Peyer's patch (tissue), 4 donors: ENCODE measurements around the gene FGFR2. TPM values are rescaled to one million over a fixed set of nuclear protein-coding genes. Genes with fewer than 3 reads are reported as not detected.

Experiments
- DNase-seq, 3 donors: peaks; one replicate each; pipeline ENCODE4 v3.0.0-alpha.2; 2017 to 2019
- H3K27ac ChIP-seq, 4 donors: fragments of 200-600 bp; sonication (generic); one replicate each; pipeline ENCODE4 v1.5.1; 2016 to 2019
- H3K27me3 ChIP-seq, 2 donors: fragments of 200-600 bp; sonication (generic); one replicate each; pipeline ENCODE4 v1.5.1; 2019
- H3K36me3 ChIP-seq, 3 donors: fragments of 200-600 bp; sonication (generic); one replicate each; pipeline ENCODE4 v1.5.1; 2016 to 2019
- H3K4me1 ChIP-seq, 4 donors: fragments of 200-600 bp; sonication (generic); one replicate each; pipeline ENCODE4 v1.5.1; 2016 to 2019
- H3K4me3 ChIP-seq, 4 donors: fragments of 200-600 bp; sonication (generic); 1 replicate in 3 of 4; 2 replicates in 1 of 4; pipeline ENCODE4 v1.5.1; 2016 to 2019; ENCODE audit warnings: mild to moderate bottlenecking in 1 of 4
- H3K9me3 ChIP-seq, 4 donors: fragments of 200-600 bp; sonication (generic); one replicate each; pipeline ENCODE4 v1.5.1; 2016 to 2019; ENCODE audit warnings: mild to moderate bottlenecking in 1 of 4
- POLR2A ChIP-seq, 2 donors: fragments of 450-650 bp; IDR thresholded peaks; one replicate each; pipeline ENCODE4 v1.5.1; 2017; ENCODE audit warnings: antibody characterized with exemption in 2 of 2, mild to moderate bottlenecking in 2 of 2, moderate library complexity in 2 of 2
- total RNA-seq, 4 donors: library from RNA; depleted of rRNA; stranded (reverse); fragments of >200 nt; gene quantifications; one replicate each; pipeline ENCODE4 v1.1.0, GENCODE V29; 2016
- TF ChIP-seq, protein P1 (sequence below), 6 experiments: fragments of 450-650 bp in 4 of 6; fragments of 200-600 bp in 2 of 6; sonication (generic) in 1 of 6; IDR thresholded peaks; one replicate each; pipeline ENCODE4 v1.5.1; 2017 to 2019; ENCODE audit warnings: antibody characterized with exemption in 6 of 6, mild to moderate bottlenecking in 3 of 6, moderate library complexity in 1 of 6

The FGFR2 gene
- total RNA-seq, 4 donors from 2014 or later = 12.9 to 22.9 (median 19.9) TPM

DNA sequence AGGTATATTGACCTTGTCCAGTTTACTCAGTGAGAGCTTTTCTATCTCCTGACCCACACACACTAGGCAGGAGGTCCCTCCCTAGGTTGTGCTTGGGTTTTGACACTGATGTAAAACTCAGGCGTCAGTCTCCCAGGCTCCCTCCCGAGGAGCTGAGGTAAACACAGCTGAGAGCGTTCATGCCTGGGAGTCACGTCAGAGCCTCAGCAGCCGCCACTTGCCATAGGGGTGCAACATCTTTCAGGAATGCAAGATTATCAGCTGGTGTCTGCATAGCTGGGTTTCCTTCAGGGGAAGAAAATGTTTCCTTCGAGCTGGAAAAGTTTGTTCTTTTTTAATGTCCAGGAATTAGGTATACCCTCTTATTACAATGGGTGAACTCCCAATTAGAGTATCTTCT, 70.6 kb downstream of the FGFR2 start:
- Histone ChIP-seq H3K4me3 (no peak overlapping the region), H3K9me3 (no peaks in the 10 kb centered on the region), H3K4me1 (peaks cover 0 to 25% (median 0%) of the 10 kb centered on the region in 4 donors), H3K27me3 (no peaks in the 10 kb centered on the region), H3K36me3 (no peaks in the 10 kb centered on the region), H3K27ac (peak overlapping the region in 1 of 4 donors; percentile 49)
- no peak for DNase-seq
- no peak for TF ChIP-seq POLR2A (IDR thresholded peaks at IDR 0.05)
- TF ChIP-seq, protein P1, sequence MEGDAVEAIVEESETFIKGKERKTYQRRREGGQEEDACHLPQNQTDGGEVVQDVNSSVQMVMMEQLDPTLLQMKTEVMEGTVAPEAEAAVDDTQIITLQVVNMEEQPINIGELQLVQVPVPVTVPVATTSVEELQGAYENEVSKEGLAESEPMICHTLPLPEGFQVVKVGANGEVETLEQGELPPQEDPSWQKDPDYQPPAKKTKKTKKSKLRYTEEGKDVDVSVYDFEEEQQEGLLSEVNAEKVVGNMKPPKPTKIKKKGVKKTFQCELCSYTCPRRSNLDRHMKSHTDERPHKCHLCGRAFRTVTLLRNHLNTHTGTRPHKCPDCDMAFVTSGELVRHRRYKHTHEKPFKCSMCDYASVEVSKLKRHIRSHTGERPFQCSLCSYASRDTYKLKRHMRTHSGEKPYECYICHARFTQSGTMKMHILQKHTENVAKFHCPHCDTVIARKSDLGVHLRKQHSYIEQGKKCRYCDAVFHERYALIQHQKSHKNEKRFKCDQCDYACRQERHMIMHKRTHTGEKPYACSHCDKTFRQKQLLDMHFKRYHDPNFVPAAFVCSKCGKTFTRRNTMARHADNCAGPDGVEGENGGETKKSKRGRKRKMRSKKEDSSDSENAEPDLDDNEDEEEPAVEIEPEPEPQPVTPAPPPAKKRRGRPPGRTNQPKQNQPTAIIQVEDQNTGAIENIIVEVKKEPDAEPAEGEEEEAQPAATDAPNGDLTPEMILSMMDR (IDR thresholded peaks at IDR 0.05) = no peak

DNA sequence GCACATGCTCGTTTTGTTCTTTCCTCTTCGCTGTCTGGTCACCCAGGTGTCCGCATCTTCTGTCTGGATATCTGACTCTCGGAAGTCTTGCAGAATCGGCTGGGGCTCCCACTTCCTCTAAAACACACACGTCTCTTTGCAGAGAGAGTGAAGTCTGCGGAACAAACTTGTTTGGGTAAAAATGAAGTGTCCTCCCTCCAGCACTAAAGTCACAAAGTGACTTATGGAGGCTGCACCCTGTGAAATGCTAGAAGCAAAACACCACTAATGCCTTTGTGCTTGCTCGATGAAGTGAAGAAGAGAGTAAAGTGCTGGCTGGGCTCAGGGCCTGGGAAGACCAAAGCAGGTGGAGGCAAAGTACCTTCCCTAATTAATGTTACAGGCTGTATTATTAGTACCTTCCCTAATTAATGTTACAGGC, 71.4 kb downstream of the FGFR2 start:
- Histone ChIP-seq H3K27ac (peak overlapping the region in 1 of 4 donors; percentile 21), H3K27me3 (no peaks in the 10 kb centered on the region), H3K4me3 (no peak overlapping the region), H3K4me1 (peaks cover 0 to 25% (median 0%) of the 10 kb centered on the region in 4 donors), H3K9me3 (no peaks in the 10 kb centered on the region), H3K36me3 (no peaks in the 10 kb centered on the region)
- no peak for DNase-seq
- TF ChIP-seq POLR2A (IDR thresholded peaks at IDR 0.05) = no peak
- TF ChIP-seq, protein P1 (IDR thresholded peaks at IDR 0.05) = no peak

DNA sequence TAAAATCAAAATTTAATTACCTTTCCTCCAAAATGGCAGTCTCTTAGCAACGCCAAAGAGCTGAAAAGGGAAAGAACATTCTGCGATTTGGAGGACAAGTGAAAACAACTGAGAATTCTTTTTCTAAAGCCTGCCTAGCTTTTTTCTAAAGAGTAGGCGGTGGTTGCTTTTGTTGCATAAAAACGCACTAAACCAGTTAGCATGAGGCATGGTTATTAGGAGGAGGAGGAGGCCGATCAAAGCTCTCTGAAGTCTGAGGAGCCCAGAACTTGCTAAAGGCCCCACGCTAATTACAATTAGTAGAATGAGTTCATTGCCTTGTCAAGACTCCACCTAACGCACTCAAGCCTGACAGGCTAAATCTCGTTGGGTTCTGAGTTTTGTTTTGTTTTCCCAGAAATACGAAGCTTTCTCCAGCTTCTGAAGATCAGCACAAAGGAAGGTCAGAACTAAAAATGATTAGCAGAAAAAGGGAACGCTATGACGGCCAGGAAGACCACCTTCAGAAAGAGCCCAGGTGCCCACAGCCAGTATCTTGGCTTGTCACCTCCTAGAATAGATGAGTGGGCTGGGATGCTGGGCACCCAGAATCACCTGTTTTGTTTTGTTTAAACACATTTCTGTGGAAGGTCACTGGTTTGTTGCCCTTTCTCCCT, 72.0 kb downstream of the FGFR2 start:
- Histone ChIP-seq H3K27ac (peak overlapping the region in 1 of 4 donors; percentile 29), H3K27me3 (no peaks in the 10 kb centered on the region), H3K4me1 (peaks cover 0 to 25% (median 0%) of the 10 kb centered on the region in 4 donors), H3K36me3 (no peaks in the 10 kb centered on the region), H3K9me3 (no peaks in the 10 kb centered on the region), H3K4me3 (no peak overlapping the region)
- TF ChIP-seq, protein P1 (IDR thresholded peaks at IDR 0.05) = no peak
- no peak for DNase-seq

DNA sequence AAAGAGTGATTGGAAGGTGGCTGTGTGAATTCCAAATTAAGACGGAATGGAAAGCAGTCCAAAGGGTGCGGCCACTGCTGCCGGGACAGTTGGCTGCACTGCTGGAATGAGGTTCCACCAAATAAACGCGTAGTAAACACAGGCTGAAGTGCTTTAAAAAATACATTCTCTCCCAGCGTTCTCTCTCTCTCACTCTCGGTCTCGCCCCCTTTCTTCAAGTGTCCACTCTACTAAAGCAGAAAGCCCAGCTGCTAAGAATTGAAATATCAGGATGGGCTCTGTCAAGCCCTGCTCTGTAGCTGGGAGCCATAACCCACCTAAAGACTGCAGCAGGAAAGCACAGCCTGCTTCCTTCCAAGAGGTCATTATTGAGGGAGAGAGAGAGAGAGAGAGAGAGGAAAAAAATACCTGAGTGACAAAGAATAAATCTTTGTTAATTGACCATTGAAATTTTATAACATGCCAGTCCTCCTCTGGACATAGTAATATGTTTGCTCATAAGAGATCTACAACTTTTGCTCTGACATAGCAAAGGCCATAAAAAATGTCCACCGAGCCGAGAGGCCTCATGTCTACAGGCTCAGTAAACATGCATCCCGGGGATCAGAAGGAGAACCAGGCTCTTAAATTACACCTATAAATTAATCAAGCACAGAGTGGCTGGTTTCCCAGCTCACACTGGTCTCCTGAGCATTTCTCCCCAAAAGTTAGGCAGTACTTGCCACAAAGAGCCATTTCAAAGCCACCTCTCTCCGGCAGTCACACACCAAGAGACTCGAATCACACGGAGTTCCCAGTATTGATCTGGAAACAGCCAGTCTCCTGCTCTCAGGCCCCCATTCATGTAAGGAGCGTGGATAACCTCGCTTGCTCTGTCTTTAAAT, 72.8 kb downstream of the FGFR2 start:
- Histone ChIP-seq H3K27ac (peak overlapping the region in 1 of 4 donors; percentile 29), H3K36me3 (no peaks in the 10 kb centered on the region), H3K4me3 (no peak overlapping the region), H3K9me3 (no peaks in the 10 kb centered on the region), H3K27me3 (no peaks in the 10 kb centered on the region), H3K4me1 (peaks cover 0 to 25% (median 0%) of the 10 kb centered on the region in 4 donors)
- DNase-seq = no peak
- TF ChIP-seq, protein P1 (IDR thresholded peaks at IDR 0.05) = no peak
- TF ChIP-seq POLR2A (IDR thresholded peaks at IDR 0.05) = no peak

DNA sequence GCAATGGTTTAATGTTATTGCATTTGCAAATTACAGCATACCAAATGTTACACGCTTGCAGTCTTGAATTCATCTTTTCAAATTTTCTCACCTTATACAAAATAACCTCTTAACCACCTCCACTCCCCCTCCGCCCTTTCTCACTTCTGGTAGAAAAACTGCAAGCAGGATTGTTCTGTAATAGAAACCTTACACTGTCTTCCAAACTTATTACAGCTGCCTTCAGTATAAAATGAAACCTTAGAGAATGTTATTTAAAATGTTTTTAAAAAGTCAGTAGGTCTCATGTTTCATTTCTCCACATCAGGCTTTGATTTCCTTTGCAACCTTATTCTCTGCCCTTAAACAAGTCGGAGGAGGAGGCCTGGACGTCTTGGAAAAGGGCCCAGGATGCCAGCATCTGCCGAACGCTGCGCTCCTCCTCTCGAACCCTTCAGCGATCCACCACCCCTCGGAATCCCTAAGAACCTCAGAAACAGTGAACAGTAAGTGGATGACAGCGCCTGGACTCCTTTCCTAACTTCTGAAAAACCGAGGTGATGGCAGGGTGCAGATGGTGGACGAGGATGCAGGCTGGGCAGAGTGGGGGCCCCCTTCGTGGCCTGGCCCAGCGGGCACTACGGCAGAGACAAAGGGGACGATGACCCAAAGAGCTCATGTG, 74.0 kb downstream of the FGFR2 start:
- no peaks in the 10 kb centered on the region for H3K9me3 ChIP-seq
- peak overlapping the region in 1 of 4 donors; percentile 27 for H3K27ac ChIP-seq
- H3K4me3 ChIP-seq = no peak overlapping the region
- peaks cover 0 to 25% (median 0%) of the 10 kb centered on the region in 4 donors for H3K4me1 ChIP-seq
- TF ChIP-seq POLR2A (IDR thresholded peaks at IDR 0.05) = no peak
- TF ChIP-seq, protein P1 (IDR thresholded peaks at IDR 0.05) = no peak
- H3K36me3 ChIP-seq = no peaks in the 10 kb centered on the region
- H3K27me3 ChIP-seq = no peaks in the 10 kb centered on the region
- DNase-seq = no peak
